Activated T-helper 1 cell treated with anti-CD3 and anti-CD28 coated beads, Interleukin-12 subunit alpha, Interleukin-12 subunit beta, Interleukin-2, Interleukin-4 antibody, amounts not matched to agents 30 ng/mL and 10 ng/mL and 1 ng/mL, durations not matched to agents 14 hours and 24 hours and 36 hours (primary cell): ENCODE results near the gene OAF. TPM values are rescaled to one million over a fixed set of nuclear protein-coding genes. Genes with fewer than 3 reads are reported as not detected.

Source experiments
- DNase-seq: peaks from one replicate; pipeline ENCODE4 v3.0.0; 2021; ENCODE audit warnings: low spot score
- H3K27ac Mint-ChIP-seq: one replicate; pipeline ENCODE4 v1.8.0; 2021; ENCODE audit warnings: mild to moderate bottlenecking, mixed read lengths
- H3K27me3 Mint-ChIP-seq: one replicate; pipeline ENCODE4 v1.8.0; 2022; ENCODE audit warnings: mild to moderate bottlenecking, moderate library complexity, mixed read lengths; ENCODE audit not compliant: insufficient read depth
- H3K36me3 Mint-ChIP-seq: one replicate; pipeline ENCODE4 v1.8.0; 2021; ENCODE audit warnings: low read depth, mixed read lengths
- H3K4me1 Mint-ChIP-seq: one replicate; pipeline ENCODE4 v1.8.0; 2021; ENCODE audit warnings: low read depth, mixed read lengths
- H3K4me3 Mint-ChIP-seq: one replicate; pipeline ENCODE4 v1.8.0; 2021; ENCODE audit warnings: mild to moderate bottlenecking, moderate library complexity, mixed read lengths
- H3K9me3 Mint-ChIP-seq: one replicate; pipeline ENCODE4 v1.8.0; 2021; ENCODE audit warnings: mixed read lengths
- intact Hi-C: fragments of 100-400 bp; cut with micrococcal nuclease; formaldehyde crosslinking; loops from one replicate; pipeline ENCODE4 v1.15.1; 2024
- total RNA-seq: library from RNA; stranded (reverse); gene quantifications from 2 replicates; pipeline ENCODE4 v1.2.3, GENCODE V29; 2022

The OAF gene
- 6.7 and 7.3 TPM in 2 replicates for total RNA-seq

DNA sequence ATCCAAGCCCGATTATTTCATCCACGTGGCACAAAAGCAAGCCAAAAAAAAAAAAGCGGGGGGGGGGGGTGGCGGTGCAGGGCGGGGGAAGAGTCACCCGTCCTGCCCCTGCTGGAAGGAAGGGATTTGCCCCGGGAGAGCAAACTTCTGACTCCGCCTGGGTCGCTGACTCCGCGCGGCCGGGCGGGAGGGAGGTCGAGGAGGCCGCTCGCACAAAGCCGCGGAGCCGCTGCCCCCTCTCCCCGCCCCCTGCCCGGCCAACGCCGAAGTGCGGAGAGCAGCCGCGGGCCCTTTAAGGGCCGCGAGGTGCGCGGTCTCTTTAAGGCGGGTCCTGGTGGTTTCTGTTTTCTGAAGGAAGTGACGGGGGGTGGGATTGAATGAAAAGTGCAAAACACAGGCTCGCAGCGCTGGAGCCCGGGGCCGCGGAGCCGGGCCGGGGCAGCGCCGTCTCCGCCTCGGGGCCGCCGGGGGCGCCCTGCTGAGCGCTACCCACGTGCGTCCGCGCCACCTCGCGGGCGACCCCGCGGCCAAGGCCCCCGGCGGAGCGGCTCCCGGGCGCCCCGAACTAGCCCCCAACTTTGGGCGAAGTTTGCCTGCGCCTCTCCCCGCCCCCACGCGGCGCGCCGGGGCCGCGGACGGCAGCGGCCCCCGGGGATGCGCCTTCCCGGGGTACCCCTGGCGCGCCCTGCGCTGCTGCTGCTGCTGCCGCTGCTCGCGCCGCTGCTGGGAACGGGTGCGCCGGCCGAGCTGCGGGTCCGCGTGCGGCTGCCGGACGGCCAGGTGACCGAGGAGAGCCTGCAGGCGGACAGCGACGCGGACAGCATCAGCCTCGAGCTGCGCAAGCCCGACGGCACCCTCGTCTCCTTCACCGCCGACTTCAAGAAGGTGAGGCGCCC lies at the start of gene OAF:
OAF (plus strand) TSS at position 407 of the 896 bp plus-strand sequence; CDS start at position 655, 248 bp downstream.
- peaks cover 13% of the 10 kb centered on the region for H3K4me1 Mint-ChIP-seq
- DNase-seq = peak; percentile 67
- H3K27me3 Mint-ChIP-seq = peaks cover 54% of the 10 kb centered on the region
- H3K27ac Mint-ChIP-seq = peak within 1 kb of the TSS; percentile 76
- intact Hi-C loops = loop anchor here (1.0 to 2.0 kb wide), 2 partner anchors 37 to 38 kb away; no protein-coding TSS in a partner anchor
- H3K36me3 Mint-ChIP-seq = peaks cover 2% of the 10 kb centered on the region
- no peaks in the 10 kb centered on the region for H3K9me3 Mint-ChIP-seq
- peak within 1 kb of the TSS; percentile 92 for H3K4me3 Mint-ChIP-seq

DNA sequence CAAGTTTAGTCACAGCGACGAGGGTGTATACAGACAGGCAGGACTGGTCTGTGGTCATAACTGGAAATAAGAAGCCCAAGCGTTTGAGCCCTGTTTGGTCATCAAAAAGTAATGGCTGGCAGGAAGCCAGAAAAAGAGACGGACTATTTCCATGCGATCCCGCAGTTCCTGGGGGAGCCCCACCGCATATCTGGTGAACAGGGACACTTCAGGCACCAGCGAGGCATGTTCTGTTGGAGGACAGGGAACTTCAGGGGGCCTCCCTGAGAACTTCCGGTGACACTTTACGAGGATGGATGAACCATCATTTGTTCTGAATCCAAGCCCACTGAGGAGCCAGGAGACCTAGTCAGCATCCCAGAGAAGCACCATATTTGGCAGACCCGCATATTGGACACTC lies 43.2 kb upstream of the OAF start:
- Mint-ChIP-seq H3K4me3 (no peak overlapping the region), H3K9me3 (no peaks in the 10 kb centered on the region), H3K27me3 (peaks cover 48% of the 10 kb centered on the region), H3K27ac (no peak overlapping the region), H3K36me3 (no peaks in the 10 kb centered on the region), H3K4me1 (peaks cover 8% of the 10 kb centered on the region)
- no peak for DNase-seq
- intact Hi-C loops = no loop called here

DNA sequence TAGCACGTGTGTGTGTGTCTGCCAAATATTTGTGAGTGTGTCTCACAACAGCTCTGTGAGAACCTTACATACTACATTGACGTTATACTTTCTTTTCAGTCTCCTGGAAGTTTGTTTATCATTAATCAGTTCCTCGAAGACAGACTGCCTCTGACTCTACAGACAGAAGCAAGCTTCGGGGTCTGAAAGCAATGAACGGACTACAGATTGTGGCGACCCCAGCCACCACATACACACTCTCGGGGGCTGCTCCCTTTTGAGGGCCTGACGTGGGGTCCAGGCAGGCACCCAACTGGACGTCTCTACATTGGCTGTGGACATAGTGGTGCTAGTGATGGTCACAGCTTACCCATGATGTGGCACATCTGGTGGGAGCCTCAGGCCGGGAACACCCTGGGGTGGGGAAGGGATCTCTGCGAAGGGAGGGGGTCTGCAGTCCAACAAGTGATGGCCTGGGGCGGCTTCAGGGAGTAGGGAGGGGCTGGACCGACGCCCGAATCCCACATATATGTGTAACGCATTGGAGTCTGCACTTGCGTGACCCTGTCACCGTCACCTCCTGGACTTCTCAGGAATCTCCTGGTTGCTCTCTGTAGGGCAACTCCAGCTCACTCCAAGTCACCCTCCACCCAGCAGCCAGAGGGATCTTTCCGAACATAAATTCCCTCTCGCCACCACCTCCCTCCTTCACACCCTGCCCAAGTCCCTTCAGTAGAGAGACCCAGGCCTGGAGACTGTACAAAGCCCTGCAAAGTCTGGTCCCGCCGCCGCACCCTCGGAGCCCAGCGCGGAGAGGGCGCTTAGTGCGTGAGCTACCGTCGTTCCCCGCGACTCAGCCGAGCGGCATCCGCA lies 42.5 kb upstream of the OAF start:
- Mint-ChIP-seq H3K27me3 (peaks cover 53% of the 10 kb centered on the region), H3K9me3 (no peaks in the 10 kb centered on the region), H3K36me3 (no peaks in the 10 kb centered on the region), H3K27ac (no peak overlapping the region), H3K4me3 (peak overlapping the region; percentile 57), H3K4me1 (peaks cover 8% of the 10 kb centered on the region)
- DNase-seq = no peak
- intact Hi-C loops = no loop called here

DNA sequence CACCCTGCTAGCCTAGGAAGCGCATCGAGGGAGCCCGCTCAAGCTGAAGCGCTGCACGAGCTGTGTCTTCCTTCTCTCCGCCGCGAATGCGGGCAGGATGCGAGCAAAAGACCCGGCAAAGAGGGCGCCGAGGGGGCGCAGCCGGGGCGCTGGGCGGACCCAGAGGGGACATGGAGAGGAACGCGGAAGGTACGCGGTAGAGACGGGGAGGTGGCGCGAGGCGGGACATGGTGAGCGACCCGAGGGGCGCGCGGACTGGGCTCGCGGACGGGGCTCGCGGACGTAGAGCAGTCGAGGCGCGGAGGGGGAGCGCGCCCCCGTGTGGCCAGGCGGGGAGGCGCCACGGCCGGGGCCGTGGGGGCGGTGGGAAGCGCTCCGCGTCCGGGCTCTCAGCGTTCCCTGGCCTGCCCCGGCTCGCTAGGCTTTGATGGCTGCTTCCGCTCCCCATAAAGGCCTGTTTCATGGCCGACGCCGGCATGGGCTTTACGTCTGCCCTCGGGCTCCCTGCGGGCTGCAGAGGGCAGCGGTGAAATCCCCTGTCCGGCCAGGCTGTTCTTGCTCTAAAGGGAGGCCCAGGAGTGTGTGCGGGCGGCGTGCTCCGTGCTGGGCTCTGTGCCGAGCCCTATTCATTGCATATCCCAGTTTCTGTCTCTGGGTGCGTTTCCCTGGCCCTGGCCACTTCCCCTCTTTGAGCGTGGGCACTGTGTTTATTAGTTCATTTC lies 41.7 kb upstream of the OAF start:
- peak; percentile 48 for DNase-seq
- no peaks in the 10 kb centered on the region for H3K9me3 Mint-ChIP-seq
- H3K36me3 Mint-ChIP-seq = no peaks in the 10 kb centered on the region
- H3K27me3 Mint-ChIP-seq = peaks cover 61% of the 10 kb centered on the region
- H3K27ac Mint-ChIP-seq = no peak overlapping the region
- H3K4me3 Mint-ChIP-seq = peak overlapping the region; percentile 57
- intact Hi-C loops = loop anchor here (1.0 kb wide), 1 partner anchor 503 kb away; no protein-coding TSS in a partner anchor
- H3K4me1 Mint-ChIP-seq = peaks cover 8% of the 10 kb centered on the region

DNA sequence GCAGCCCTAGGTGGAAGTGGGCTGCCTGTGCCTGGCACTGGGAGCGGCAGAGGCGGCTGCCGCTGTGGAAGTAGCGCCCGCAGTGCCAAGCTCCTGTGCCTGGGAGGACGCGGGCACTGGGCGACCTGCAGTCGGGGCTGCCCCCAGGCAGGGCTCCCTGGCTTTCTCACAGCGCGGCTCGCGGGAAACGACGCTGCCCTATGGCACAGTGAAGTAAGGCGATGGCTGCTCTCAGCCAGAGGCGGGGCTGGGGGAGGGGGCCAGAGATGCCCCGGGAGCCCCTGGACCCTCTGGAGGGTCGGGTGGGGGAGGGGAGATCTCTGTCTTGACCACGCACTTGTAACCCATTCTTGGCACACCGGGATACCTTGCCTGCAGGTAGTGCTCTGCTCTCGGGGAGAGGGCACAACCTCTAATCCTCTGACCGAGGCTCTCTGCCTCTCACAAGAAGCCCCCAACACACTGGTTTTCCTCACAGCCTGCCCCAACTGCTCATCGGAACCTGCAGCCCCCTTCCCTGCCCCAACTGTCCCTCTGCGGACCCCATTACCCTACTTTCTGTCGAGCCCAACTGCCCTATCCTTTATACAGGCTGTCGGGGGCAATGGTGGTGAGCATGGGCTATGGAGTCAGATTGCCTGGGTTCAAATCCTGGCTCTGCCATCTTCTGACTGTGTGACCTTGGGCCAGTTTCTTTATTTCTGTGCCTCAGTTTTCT lies 40.7 kb upstream of the OAF start:
- peaks cover 60% of the 10 kb centered on the region for H3K27me3 Mint-ChIP-seq
- H3K4me3 Mint-ChIP-seq = no peak overlapping the region

DNA sequence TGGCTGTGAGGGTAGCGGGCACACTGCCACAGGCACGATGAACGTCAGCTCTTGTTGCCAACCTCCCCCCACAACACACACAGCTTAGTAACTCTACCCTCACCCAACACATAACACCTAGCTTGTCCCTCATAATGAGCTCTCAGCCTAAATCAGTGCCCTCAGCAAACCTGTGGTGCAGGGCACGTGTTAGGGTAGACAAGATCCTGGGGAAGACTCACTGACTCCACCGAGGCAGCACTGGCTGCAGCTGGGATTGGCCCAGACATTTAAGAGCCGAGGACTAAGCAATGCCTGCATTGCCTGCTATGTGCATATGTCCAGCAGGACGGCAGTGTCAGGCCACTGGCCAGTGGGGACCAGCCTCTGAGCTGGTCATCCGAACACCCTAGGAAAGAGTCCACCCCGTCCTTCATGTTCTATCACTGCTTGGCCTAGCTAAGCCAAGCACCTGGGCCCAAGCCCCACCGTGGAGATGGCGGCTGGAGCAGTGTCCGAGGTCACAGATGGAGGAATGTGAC lies 40.0 kb upstream of the OAF start:
- no peak overlapping the region for H3K4me3 Mint-ChIP-seq
- no peak overlapping the region for H3K27ac Mint-ChIP-seq
- H3K27me3 Mint-ChIP-seq = peaks cover 61% of the 10 kb centered on the region
- DNase-seq = no peak
- H3K36me3 Mint-ChIP-seq = no peaks in the 10 kb centered on the region
- peaks cover 8% of the 10 kb centered on the region for H3K4me1 Mint-ChIP-seq
- intact Hi-C loops = loop anchor here (10.0 kb wide), 1 partner anchor 514 kb away; no protein-coding TSS in a partner anchor
- no peaks in the 10 kb centered on the region for H3K9me3 Mint-ChIP-seq

More for the DNA sequence above, 40.7 kb upstream of the OAF start:
- H3K27ac Mint-ChIP-seq = no peak overlapping the region
- DNase-seq = no peak
- H3K36me3 Mint-ChIP-seq = no peaks in the 10 kb centered on the region
- intact Hi-C loops = loop anchor here (1.0 to 10.0 kb wide), 2 partner anchors 504 to 515 kb away; no protein-coding TSS in a partner anchor
- no peaks in the 10 kb centered on the region for H3K9me3 Mint-ChIP-seq
- peaks cover 8% of the 10 kb centered on the region for H3K4me1 Mint-ChIP-seq

DNA sequence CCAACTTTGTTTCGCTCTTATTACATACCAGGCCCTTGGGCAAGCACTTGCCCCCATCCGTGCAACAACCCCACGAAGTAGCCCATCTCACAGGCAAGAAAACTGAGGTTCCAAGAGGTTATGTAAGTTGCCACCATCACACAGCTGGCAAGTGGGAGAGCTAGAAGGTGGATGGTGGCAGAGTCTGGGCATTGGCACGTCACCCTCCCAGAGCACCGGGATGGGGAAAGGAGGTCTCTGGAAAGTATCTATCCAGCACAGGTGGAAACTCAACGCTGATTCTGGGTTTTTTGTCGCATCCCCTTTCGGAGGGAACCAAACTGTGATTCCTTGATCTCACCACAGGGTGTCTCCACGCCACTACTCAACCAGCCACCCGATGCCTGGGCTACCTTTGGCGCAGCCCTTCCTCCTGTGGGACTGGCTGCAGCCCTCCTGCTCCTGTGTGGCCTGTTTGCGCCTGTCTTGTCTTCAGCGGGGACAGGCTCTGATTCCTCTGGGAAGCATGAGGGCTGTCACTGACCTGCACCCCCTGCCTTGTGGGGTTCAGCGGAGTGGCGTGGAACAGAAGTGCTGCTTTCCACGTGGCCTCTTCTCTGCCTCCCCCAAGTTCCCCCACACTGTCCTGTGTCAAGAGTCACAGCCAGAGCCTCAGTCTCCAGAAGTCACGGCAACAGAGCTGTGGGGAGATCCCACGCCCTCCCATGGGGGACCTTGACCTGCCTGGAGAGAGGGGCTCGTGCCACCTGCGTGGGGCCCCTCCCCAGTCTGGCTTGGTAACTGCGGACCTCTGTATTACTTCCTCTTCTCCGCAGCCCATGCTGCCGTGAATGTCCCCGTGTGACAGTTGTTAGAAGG lies 38.5 kb upstream of the OAF start:
- DNase-seq = peak; percentile 34
- Mint-ChIP-seq H3K27me3 (peaks cover 63% of the 10 kb centered on the region), H3K4me1 (peaks cover 8% of the 10 kb centered on the region), H3K9me3 (no peaks in the 10 kb centered on the region), H3K4me3 (no peak overlapping the region), H3K27ac (no peak overlapping the region), H3K36me3 (no peaks in the 10 kb centered on the region)
- intact Hi-C loops = loop anchor here (1.0 to 10.0 kb wide), 4 partner anchors 39 to 513 kb away; partner anchors contain the start of gene OAF

DNA sequence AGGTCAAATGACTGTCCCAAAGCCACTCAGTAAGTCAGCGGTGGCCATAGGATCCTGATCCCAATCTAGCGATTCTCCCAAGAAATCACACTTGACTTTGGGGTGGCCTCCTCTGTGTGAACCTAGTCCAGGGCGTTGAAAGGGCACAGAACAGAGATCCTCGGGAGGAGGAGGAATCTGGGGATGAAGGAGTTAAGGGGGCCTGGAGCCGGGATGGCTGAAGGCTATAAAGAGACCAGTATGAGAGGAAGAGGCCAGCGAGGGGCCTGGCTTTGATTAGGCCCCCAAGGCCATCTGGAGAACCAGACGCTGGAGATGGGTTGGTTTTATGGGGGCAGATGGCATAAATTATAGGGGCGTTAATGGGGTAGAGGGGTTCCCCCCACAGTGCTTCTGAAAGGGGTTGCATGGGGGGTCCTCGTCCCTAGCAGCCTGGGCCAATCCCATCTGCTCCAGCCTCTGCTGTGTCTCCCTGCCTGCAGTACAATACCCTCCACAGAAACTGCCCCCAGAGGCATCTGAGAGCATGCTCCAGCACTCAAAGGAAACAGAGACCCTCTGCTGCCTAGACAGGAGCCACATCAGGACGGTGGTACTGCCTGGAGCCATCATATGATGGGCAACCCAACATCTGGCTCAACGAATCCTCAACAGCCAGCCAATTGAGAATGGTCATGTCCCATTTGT lies 37.7 kb upstream of the OAF start:
- intact Hi-C loops = loop anchor here (2.0 to 10.0 kb wide), 2 partner anchors 38 to 512 kb away; partner anchors contain the start of gene OAF
- Mint-ChIP-seq H3K9me3 (no peaks in the 10 kb centered on the region), H3K36me3 (no peaks in the 10 kb centered on the region), H3K27ac (no peak overlapping the region), H3K27me3 (peaks cover 55% of the 10 kb centered on the region), H3K4me1 (peaks cover 8% of the 10 kb centered on the region), H3K4me3 (no peak overlapping the region)
- no peak for DNase-seq

DNA sequence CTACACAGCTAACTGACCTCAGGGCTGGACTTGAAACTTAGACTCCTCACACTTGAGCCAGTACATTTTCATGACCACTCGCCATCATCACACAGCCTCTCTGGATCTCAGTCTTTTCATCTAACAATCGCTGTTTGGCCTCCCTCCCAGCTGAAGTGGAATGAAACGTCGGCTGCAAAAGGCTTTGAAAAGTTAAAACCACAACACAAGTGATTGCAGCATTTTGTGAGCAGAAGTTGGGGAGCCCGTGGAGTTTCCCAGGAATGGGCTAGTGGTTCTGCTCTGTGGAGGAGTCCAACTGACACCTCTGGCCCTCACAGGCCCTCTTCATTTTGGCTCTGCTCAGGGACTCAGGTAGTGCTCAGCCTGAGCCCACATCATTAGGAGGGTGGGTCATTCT lies 37.0 kb upstream of the OAF start:
- Mint-ChIP-seq H3K27me3 (peaks cover 51% of the 10 kb centered on the region), H3K9me3 (no peaks in the 10 kb centered on the region), H3K4me1 (peaks cover 2% of the 10 kb centered on the region), H3K4me3 (no peak overlapping the region), H3K27ac (no peak overlapping the region), H3K36me3 (no peaks in the 10 kb centered on the region)
- intact Hi-C loops = loop anchor here (2.0 to 10.0 kb wide), 2 partner anchors 37 to 511 kb away; partner anchors contain the start of gene OAF
- DNase-seq = no peak

DNA sequence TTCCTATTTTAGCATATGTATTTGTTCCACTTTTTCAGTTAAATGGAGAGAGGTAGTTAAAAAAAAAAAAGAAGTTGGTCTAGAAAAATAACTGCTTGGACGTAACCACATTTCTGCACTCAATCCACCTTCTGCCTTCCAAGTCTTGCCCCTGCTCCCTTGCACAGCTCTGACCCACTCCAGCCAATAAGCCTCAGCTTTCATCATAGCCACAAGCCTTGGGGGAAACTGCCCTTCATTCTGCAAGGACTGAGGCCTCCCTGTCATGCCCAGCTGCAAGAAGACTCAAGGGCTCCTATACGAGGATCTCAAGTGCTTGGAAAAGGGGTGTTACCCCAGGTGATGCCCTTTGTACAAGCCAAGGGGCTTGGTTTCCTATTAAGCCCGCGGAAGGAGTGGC lies 36.0 kb upstream of the OAF start:
- Mint-ChIP-seq H3K27ac (no peak overlapping the region), H3K27me3 (peaks cover 54% of the 10 kb centered on the region), H3K9me3 (no peaks in the 10 kb centered on the region), H3K36me3 (no peaks in the 10 kb centered on the region), H3K4me3 (no peak overlapping the region), H3K4me1 (no peaks in the 10 kb centered on the region)
- DNase-seq = no peak
- intact Hi-C loops = loop anchor here (10.0 kb wide), 1 partner anchor 510 kb away; no protein-coding TSS in a partner anchor
